Measurements from ENCODE around the gene RRP1. TPM values are rescaled to one million over a fixed set of nuclear protein-coding genes. Genes with fewer than 3 reads are reported as not detected.

RRP1 gene
- total and polyA plus RNA-seq, 10 of the 15 experiments (the other 5 are each of a cell fraction or from before 2014, with no cell fraction given): 0.34 to 70.8 (median 35.1) TPM

DNA sequence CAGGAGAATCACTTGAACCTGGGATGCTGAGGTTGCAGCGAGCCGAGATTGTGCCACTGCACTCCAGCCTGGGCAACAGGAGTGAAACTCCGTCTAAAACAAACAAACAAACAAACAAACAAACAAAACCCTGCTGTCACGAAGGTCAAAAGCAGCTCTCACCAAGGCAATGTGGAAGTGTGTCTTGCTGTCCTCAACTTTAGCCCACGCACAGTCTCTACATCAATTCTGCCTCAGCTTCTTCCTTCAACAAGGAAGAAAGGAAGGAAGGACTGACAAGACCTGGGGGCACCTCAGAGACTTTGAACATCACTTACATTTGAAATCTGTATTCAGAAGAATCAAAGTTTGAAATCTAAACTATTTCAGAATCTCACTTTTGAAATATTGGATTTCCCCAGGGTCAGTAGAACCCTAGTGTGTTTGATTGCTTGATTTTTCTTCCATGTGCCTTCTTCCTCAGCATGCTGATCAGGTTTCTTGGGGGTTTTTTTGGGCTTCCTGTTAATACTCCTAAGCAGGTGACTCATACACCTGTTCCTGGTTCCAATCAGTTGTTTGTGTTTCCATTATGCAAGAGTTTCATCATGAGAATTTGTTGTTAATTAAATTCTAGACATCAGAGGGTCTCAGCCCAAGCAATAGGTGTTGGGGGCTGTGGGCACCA lies 6.8 kb upstream of the RRP1 start:
- ChIA-PET RAD21 (ENCODE audit: unreplicated experiment) (no interaction called here), CTCF (interaction anchor here (1.2 to 1.6 kb wide), 3 partner anchors 13 to 156 kb away, joined by 4 to 6 read pairs (median 5); no protein-coding TSS in a partner anchor), POLR2A (interaction anchor here (0.5 to 1.4 kb wide), 4 partner anchors 10 to 176 kb away, joined by 3 to 7 read pairs (median 4); no protein-coding TSS in a partner anchor), SMC1A (ENCODE audit: uncharacterized antibody, unreplicated experiment) (no interaction called here)
- Histone ChIP-seq H3K36me3 (ENCODE audit: control insufficient read depth in 2 of 2, insufficient read depth in 2 of 2, low read length in 1 of 2) (no peaks in the 10 kb centered on the region), H3K9ac (ENCODE audit: control insufficient read depth, insufficient read depth, low read length) (no peak overlapping the region), H3K4me2 (ENCODE audit: control insufficient read depth, insufficient read depth) (no peak overlapping the region), H3K9me3 (replicated peaks; ENCODE audit: control insufficient read depth, insufficient read depth, low read length) (no peaks in the 10 kb centered on the region), H2AFZ (ENCODE audit: control insufficient read depth, low read depth, low read length) (no peak overlapping the region; the same call in 1 of the 2 replicates), H3K4me3 (no peak overlapping the region), H3K4me1 (ENCODE audit: control insufficient read depth, insufficient read depth, low read length) (peaks cover 5% of the 10 kb centered on the region), H3K27me3 (replicated peaks in 1 of 2; ENCODE audit: control insufficient read depth in 2 of 2, insufficient read depth in 2 of 2, low read length in 1 of 2) (no peaks in the 10 kb centered on the region), H3K27ac (ENCODE audit: control insufficient read depth, insufficient read depth) (no peak overlapping the region), H4K20me1 (ENCODE audit: control insufficient read depth, insufficient read depth) (no peaks in the 10 kb centered on the region), H3K79me2 (ENCODE audit: control insufficient read depth, insufficient read depth, low read length) (no peaks in the 10 kb centered on the region)
- intact Hi-C loops (cut with micrococcal nuclease; ENCODE audit: unreplicated experiment): no loop called here
- DNase-seq (ENCODE audit: low read depth, low spot score) (no peak), FAIRE-seq (no peak), ATAC-seq (no peak)
- in situ Hi-C loops (cut with MboI): no loop called here
- 37% methylated on average over 5 of the region's 5 CpGs for WGBS (ENCODE audit: insufficient coverage, insufficient replicate concordance, low lambda C conversion rate, missing lambda C conversion rate)
- no TSS peak for BruUV-seq (replicated peaks)
- no peak for TF ChIP-seq E2F4 (IDR thresholded peaks at IDR 0.05; ENCODE audit: low read depth, low read length)
- no peak for TF ChIP-seq BMI1 (IDR thresholded peaks at IDR 0.05; ENCODE audit: borderline replicate concordance)
- no peak for TF ChIP-seq PBX3 (IDR thresholded peaks at IDR 0.05; ENCODE audit: insufficient replicate concordance, low read depth, low read length)
- TF ChIP-seq SP1 (IDR thresholded peaks at IDR 0.05; ENCODE audit: low read depth, low read length): no peak
- TF ChIP-seq LARP7 (IDR thresholded peaks at IDR 0.05): no peak
- TF ChIP-seq SKIL (IDR thresholded peaks at IDR 0.05; ENCODE audit: low read depth, poor library complexity, severe bottlenecking): no peak
- TF ChIP-seq IRF3 (IDR thresholded peaks at IDR 0.05): no peak
- TF ChIP-seq, protein P1, sequence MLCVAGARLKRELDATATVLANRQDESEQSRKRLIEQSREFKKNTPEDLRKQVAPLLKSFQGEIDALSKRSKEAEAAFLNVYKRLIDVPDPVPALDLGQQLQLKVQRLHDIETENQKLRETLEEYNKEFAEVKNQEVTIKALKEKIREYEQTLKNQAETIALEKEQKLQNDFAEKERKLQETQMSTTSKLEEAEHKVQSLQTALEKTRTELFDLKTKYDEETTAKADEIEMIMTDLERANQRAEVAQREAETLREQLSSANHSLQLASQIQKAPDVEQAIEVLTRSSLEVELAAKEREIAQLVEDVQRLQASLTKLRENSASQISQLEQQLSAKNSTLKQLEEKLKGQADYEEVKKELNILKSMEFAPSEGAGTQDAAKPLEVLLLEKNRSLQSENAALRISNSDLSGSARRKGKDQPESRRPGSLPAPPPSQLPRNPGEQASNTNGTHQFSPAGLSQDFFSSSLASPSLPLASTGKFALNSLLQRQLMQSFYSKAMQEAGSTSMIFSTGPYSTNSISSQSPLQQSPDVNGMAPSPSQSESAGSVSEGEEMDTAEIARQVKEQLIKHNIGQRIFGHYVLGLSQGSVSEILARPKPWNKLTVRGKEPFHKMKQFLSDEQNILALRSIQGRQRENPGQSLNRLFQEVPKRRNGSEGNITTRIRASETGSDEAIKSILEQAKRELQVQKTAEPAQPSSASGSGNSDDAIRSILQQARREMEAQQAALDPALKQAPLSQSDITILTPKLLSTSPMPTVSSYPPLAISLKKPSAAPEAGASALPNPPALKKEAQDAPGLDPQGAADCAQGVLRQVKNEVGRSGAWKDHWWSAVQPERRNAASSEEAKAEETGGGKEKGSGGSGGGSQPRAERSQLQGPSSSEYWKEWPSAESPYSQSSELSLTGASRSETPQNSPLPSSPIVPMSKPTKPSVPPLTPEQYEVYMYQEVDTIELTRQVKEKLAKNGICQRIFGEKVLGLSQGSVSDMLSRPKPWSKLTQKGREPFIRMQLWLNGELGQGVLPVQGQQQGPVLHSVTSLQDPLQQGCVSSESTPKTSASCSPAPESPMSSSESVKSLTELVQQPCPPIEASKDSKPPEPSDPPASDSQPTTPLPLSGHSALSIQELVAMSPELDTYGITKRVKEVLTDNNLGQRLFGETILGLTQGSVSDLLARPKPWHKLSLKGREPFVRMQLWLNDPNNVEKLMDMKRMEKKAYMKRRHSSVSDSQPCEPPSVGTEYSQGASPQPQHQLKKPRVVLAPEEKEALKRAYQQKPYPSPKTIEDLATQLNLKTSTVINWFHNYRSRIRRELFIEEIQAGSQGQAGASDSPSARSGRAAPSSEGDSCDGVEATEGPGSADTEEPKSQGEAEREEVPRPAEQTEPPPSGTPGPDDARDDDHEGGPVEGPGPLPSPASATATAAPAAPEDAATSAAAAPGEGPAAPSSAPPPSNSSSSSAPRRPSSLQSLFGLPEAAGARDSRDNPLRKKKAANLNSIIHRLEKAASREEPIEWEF (IDR thresholded peaks at IDR 0.05; ENCODE audit: insufficient replicate concordance, low read depth, low read length): no peak
- TF ChIP-seq, protein P2, sequence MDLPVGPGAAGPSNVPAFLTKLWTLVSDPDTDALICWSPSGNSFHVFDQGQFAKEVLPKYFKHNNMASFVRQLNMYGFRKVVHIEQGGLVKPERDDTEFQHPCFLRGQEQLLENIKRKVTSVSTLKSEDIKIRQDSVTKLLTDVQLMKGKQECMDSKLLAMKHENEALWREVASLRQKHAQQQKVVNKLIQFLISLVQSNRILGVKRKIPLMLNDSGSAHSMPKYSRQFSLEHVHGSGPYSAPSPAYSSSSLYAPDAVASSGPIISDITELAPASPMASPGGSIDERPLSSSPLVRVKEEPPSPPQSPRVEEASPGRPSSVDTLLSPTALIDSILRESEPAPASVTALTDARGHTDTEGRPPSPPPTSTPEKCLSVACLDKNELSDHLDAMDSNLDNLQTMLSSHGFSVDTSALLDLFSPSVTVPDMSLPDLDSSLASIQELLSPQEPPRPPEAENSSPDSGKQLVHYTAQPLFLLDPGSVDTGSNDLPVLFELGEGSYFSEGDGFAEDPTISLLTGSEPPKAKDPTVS (IDR thresholded peaks at IDR 0.05; ENCODE audit: low read depth, low read length): no peak
- TF ChIP-seq NR2C1 (IDR thresholded peaks at IDR 0.05): no peak

All from GM12878 (cell line).